HG03159 (cell line): ENCODE measurements around the gene PLS1.

ENCODE experiments used
- ATAC-seq: cut with Tn5 transposase; IDR thresholded peaks from one replicate; pipeline ENCODE4 v1.9.1; 2021; ENCODE audit warnings: mild to moderate bottlenecking, moderate library complexity; ENCODE audit not compliant: unreplicated experiment

PLS1 gene

DNA sequence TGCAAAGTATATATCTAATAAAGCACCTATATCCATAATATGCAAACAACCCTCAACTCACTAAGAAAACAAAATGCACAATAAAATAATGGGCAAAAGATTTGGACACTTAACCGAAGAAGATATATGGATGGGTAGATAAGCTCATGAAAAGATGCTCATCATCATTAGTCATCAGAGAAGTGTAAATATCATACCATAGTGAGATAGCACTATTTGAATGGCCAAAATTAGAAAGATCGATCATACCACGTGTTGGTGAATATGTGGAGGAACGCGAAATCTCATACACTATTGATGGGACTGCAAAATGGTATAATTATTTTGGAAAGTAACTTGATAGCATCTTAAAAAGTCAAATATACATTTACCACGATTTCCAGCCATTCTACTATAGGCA lies 40.5 kb downstream of the PLS1 start:
- no peak for ATAC-seq

DNA sequence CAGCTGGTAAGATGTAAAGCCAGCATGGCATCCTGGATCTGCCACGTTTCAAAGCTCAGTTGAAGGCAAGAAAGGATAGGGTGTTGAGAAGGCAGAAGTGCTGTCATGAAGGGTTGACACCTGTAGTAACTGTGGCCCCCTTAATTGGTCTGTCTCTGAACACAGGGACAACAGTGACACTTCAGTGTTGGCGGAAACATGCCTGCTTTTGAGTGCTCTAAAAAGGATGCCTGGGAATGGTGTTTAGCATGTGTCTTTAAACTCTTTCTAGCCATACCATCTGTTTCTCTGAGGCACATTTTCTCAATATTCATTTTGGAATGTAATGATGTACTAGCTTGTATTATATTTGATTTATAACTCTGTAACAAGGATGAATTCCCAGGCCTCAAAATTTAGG lies 42.1 kb downstream of the PLS1 start:
- ATAC-seq, result no peak

DNA sequence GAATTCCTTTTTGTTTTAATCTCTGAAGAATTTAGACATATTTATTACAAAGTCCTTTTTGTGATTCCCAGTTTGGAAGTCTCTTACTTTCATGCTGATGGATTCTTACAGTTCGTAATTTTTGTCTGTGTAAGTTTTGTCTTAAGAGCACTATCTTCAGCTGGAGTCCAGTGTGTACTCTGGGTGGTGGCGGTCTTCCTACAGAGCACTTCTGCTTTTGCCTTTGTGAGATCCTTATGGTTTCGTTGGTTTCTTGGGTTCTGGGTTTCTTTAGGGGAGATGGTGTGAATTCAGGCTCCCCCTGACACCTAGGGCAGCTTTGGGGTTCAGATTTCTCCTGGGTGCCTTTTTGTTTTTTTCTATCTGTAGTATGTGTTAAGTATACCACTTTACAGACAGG lies 45.3 kb downstream of the PLS1 start:
- ATAC-seq, result no peak

DNA sequence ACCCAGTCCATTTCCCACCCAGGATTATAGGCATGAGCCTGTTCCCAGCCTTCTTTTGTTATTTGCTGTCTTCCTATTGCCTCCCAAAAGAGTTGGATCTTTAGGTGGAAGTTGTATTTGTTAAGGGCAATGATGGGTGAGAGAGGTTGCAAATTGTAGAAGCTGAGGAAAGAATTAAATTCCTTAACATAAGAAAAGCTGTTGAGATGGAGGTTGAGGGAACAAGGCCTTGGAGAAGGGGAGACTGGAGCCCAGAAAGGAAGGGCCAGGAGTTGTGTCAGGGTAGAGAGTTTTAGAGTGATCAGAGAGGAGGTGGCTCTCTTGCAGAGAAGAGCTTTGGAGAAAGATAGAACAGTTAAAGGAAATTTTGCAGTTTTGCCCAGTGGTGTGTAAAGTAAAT lies 46.8 kb downstream of the PLS1 start:
- no peak for ATAC-seq

DNA sequence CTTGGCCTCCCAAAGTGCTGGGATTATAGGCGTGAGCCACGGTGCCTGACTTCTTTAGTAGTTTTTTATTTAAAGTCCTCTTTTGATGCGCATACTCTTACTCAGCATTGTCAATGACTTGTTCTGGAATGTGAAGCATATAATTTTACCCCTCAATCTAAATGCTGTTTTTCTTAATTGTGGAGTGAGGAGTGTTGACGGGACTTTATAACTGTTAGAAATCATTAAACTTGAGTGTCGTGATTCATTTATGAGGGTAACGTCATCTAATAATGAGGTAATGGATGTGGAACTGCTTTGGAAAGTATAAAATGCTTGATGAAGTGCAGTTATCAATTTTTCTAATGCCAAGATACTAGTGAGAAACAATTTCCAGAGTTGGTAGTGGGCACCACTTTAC lies 48.3 kb downstream of the PLS1 start:
- no peak for ATAC-seq

DNA sequence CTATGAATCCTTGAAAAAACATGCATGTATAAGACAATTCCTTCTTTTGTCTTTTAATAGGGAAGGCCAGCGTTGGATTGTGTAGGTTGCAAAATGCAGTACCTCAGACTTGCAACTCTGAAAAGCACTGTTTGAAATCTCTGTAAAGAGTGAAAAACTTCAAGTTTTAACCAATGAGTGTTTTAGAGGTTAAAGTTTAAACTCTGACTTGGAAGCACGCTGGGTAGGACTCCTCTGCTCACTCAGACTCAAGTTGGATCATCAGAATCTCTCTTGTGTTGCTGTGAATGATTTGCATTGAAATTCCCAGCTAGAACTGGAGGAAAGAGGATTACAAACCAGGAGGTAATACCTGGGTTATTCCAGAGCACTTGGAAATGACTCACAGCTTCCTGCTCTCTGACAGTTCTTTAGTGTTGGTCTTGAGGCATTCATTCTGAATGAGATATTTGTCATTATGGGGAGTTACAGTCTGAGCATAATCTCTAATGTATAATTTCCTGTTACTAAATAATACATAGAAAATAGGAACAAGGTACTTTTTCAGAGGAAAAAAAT lies 49.1 kb downstream of the PLS1 start:
- ATAC-seq, result no peak

DNA sequence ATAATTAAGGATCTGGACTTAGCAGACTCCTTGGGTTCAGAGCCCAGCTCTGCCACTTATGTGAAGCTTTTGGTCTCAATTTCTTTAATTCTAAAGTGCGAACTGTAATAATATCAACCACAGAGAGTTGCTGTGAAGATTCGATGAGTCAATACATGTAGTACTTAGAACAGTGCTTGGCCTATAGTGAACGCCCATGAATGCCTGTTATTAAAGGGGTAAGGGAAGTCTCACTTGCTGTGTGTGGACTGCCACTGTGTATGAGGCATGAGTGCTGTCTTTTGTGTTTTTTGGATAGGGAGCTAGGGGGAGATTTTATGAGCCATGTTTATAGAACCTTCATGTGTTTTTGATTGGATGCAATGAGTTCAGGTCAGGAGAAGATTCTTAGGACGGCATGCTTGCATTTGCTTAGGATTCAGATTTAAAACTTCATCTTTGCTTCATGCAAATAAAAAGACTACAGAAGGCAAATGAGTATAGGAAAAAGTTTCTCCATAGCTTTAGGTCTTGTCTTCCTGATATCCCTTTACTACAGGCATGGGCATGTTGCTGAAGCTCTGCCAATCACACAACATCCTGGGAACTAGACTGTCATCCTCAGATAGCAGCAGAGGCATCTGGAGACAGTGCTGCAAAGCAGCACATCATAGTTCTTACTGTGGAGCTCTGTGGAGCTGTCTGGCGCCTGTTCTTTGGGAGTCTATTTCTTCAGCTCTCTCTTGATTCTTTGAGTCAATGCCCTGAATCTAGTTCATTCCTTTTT lies 50.0 kb downstream of the PLS1 start:
- no peak for ATAC-seq

DNA sequence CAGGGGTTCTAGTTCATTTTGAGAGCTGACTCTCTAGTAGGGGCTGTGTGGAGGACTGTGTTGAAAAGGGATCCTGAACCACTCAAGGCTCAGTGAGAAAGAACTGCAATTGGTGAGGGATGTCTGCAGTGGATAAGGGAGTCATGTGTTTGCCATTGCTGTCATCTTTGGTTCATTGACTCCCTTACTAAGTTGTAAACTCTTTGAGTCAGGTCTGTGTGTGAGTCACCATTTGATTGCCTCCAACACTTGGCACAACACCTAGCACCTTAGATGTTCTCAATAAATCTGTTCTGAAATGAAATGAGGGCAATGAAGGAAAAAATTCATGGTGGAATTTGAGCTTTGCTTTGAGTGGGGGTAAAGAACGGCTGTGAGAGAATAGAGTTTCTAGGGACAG lies 51.7 kb downstream of the PLS1 start:
- no peak for ATAC-seq

DNA sequence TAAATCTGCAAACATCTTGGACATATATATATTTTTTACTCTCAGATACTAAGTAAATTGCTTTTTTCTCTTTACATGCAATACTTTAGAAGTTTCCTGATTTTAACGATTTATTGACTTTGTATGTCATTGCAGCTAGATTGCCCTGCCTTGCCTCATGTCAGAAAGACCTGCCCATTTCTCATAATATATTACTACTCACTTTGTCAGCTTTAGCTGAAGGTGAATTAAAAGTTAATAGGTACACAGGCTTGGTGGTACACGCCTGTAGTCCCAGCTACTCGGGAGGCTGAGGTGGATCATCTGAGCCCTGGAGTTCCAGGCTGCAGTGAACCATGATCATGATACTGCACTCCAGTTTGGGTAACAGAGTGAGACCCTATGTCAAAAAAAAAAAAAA lies 52.8 kb downstream of the PLS1 start:
- no peak for ATAC-seq

DNA sequence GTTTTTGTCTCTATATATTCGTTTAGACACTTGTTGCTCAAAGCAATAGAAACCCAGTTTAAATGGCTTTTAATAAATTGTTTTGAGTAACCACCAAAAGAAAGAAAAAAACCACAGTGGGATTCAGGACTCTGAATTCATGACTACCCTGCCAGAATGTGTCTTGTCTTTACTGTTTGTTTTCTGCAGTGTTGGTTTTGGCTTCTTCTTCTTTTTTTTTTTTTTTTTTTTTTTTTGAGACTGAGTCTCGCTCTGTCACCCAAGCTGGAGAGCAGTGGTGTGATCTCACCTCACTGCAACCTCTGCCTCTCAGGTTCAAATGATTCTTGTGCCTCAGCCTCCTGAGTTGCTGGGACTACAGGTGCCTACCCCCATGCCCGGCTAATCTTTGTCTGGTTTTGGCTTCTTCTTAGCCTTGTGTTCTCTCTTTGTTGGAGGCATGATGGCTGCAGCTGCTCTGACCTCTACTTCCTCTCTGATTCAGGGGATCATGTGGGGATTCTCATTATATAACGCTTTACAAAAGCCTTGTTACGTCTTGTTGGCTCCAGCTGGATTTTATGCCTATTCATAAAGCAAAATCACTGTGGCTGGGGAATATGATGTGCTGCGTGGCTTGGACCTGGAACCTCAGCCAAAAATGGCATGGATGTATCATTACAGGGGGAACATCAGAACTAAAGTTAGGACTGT lies 54.0 kb downstream of the PLS1 start:
- no peak for ATAC-seq

DNA sequence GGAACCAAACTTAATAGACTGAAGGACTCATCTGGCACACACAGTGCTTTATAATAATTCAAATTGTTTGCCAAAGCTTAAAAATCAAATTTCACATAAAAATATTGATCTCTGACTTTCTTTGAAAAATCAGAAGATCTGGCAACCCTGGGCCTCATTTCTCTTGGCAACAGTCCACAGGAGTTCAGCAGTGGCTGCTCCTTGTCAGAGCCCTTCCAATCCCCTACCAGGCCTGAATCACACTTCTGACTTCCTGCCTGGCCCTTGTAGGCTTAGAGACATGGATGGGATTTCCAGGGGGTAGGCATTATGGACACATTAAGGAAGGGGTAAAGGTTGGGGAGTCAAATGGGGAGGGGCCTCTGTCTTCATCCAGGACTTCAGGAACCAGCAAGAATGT lies 55.5 kb downstream of the PLS1 start:
- ATAC-seq, result no peak

DNA sequence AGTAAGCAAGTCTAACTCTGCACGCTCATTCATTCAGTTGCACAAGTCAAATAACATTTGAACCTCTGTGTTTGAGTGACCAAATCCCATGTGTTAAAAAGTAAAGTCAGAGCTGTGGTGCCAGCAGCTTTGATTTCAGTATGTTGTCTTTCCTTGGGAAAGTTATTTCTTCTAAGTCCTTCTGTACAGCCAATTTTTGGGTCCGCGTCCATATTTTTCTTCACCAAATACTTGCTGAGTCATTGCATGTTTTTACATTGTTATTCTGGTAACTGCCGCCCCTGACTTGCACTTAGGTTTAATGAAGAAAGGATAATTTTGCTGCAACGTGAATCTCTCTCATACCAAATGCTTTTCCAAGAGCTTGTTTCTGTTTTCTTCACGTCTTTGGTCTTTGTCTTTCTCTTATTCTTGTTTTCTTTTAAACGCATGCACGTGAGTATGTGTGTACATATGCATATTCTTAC lies 56.7 kb downstream of the PLS1 start:
- ATAC-seq, result no peak

DNA sequence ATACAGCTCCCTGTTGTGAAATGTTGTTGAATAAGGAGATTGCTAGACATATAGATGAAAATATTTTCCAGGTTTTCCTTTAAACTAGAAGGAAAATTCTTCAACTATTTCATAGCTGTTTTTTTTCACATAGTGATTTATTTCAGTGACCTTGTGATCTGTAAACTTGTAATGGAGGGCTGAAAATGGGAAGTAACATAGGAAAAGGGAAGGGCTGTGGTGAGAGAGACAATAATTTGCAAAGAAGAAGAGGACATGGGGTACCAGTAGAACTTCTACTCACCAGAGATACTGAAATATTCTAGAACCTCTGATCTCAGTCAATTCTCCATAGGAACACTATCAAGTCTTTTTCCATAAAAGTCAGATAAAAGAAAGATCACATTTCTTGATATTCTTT lies 60.4 kb downstream of the PLS1 start:
- ATAC-seq, result no peak

DNA sequence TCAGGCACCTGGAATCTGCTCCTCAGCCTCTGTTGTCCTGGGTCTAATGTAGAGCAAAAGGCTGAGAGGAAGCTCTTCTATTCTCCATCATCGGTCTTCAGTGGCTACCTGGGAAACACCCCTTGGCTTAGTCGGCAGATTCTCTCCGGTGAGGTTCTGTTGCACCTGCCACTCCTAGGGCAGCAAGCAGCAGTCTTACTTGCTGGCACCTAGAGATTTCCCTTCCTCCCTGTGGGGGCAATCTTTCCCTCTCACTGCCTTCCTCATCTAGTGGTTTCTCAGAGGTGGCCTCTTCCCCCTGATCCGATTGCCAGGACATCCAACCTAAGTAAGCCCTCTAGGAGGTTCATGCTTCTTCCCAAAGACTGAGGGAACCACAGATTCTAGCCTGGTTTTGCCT lies 60.8 kb downstream of the PLS1 start:
- ATAC-seq, result no peak

DNA sequence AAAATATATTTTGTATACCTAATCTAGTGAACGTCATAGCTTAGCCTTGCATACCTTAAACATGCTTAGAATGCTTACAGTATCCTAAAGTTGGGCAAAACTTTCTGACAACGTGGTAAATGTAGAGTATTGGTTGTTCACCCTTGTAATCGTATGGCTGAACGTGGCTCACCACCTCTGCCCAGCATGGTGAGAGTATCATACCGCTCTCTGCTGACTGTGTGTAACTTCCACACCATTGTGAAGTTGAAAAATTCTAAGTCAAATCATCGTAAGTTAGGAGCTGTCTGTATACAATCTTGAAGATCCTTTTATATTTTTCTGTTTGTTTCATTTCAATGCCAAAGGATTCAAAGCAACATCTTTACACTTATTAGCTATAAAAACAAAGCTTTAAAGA lies 64.2 kb downstream of the PLS1 start:
- no peak for ATAC-seq

DNA sequence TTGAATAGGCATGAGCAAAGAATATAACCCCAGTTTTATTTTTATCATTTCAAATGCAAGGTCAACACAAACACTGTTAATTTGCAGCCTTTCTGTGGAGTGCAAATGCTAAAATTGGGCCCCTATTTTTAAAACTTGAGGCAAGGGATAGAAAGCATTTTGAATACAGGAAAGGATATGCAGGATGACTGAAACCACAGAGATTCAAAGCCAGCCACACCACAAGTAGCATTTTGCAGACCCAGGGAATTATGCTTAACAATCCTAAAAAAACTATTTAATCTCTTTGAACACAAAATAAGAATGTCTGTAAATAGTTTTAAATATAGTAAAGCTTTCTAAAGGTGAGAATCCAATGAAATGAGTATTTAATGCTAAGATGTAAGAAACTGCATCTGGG lies 64.7 kb downstream of the PLS1 start:
- ATAC-seq, result no peak

DNA sequence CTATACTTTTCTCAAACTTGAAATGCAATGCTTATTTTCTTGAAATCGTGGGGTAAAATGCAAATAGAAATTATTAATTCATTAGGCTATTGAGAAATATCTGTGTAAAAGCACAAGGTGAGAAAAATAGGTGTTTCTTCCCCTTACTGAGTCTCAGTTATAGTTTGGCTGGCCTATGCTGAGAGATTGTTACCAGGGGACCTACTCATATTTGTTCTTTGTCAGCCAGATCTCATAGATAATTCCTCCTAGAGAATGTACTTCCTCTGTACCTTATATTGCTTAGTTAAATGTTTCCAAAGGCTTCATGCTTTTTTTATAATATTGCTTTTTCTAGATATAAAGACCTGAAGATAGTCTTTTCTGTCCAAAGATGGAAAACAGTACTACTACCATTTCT lies 67.7 kb downstream of the PLS1 start:
- ATAC-seq, result no peak

DNA sequence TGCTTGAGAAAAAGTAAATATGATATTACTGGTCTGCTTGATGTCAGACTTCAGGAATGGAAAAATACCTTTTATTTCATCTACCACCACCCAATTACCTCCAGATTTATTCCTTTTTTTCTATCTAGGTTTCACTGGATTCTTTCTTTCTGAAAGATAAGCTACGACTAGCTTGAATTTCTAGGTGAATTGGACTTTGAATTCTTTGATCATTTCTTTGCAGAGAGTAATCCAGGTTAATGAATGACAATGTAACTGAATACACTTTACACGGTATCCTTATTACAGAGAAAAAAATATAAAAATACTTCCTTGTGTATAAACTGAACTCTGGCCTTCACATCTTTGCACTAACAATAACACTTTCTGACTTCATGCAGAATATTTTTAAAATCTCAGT lies 68.1 kb downstream of the PLS1 start:
- ATAC-seq, result no peak

DNA sequence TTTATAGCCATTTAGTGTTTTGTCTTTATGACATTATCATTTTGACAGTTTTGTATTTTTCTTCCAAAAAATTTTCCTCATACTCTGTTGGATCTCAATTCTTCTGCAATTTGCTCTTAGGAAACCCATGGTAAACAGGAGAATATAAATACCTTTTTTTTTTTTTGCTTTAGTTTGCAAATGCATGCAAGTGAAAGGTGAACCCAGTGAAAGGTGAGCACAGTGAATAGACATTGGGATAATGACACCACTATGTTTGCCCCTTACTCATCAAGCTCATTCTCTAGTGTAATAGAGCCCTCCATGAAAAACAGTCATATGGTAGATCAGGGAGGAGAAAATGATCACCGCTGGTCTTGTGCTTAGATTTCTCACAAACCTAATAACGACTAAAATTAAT lies 68.6 kb downstream of the PLS1 start:
- no peak for ATAC-seq

DNA sequence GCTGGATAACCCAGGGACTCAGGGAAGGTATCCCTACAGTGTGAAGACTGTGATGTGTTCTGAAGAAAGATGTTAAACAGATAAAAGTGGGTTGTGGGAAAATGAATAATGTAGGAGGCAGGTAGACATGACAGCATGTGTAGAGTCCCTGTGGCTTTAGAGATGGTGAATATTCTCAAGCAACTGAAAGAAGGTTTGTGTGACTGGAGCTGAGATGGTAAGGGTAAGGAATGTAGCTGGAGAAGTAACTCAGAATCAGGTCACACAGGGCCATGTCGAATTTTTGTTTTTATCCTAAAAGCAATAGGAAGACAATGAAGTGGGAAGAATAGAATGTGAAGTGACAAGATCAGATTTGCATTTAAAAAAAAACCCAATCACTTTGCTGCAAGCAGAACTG lies 73.9 kb downstream of the PLS1 start:
- ATAC-seq, result no peak

DNA sequence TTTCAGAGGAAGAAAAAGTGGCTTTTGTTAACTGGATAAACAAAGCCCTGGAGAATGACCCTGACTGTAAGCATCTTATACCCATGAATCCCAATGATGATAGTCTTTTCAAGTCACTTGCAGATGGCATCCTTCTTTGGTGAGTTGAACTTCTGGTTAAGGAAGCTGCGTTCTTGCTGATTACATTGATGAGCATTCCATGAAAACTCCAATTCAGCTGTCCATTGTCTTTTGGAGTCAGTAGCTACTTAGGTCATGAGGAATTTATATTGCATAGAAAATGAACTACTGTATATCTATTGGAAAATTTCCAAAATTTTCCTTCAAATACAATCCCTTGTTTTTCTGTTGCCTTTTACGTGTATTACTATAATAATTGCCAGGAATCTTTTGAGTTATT lies 80.0 kb downstream of the PLS1 start:
- no peak for ATAC-seq

DNA sequence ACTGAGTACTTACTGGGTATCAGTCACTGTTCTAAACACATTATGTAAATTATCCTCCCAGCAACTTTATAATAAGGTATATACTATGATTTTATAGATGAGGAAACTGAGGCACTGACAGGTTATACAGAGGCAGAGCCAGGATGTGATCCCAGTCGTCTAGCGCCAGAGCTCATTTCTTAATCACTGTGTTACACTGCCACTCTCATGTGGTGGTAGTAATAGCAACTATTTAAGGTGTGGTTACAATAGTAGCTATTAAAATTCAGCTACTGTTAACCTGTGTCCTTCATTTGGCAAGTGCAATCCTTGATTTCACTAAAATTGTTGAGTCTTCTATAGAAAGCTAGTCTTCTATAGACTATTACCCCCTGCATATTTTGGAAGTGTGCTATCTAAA lies 84.5 kb downstream of the PLS1 start:
- ATAC-seq, result no peak
